Glutamatergic neuron (in vitro differentiated cells): ENCODE measurements around the gene RGL2. TPM values are rescaled to one million over a fixed set of nuclear protein-coding genes. Genes with fewer than 3 reads are reported as not detected.
"Not testable (repeated sequence)": the region's sequence is repeated elsewhere in the genome, so short reads cannot be mapped to it uniquely, and the experiment has no call there.

ENCODE experiments used
- DNase-seq: peaks from one replicate; pipeline ENCODE4 v3.0.0; 2022
- H3K27ac Mint-ChIP-seq: one replicate; pipeline ENCODE4 v1.8.0; 2020; ENCODE audit warnings: mild to moderate bottlenecking, mixed read lengths, inconsistent platforms; ENCODE audit not compliant: unreplicated experiment
- H3K27me3 Mint-ChIP-seq: one replicate; pipeline ENCODE4 v1.8.0; 2020; ENCODE audit warnings: mild to moderate bottlenecking, moderate library complexity, mixed read lengths, inconsistent platforms; ENCODE audit not compliant: unreplicated experiment
- H3K36me3 Mint-ChIP-seq: one replicate; pipeline ENCODE4 v1.8.0; 2020; ENCODE audit warnings: mild to moderate bottlenecking, mixed read lengths, inconsistent platforms; ENCODE audit not compliant: unreplicated experiment
- H3K4me1 Mint-ChIP-seq: one replicate; pipeline ENCODE4 v1.8.0; 2020; ENCODE audit warnings: mild to moderate bottlenecking, low read depth, mixed read lengths, inconsistent platforms; ENCODE audit not compliant: unreplicated experiment
- H3K4me3 Mint-ChIP-seq: one replicate; pipeline ENCODE4 v1.8.0; 2020; ENCODE audit warnings: mild to moderate bottlenecking, mixed read lengths, inconsistent platforms; ENCODE audit not compliant: unreplicated experiment
- H3K9me3 Mint-ChIP-seq: one replicate; pipeline ENCODE4 v1.8.0; 2020; ENCODE audit warnings: mild to moderate bottlenecking, moderate library complexity, mixed read lengths, inconsistent platforms; ENCODE audit not compliant: unreplicated experiment
- total RNA-seq: library from RNA; stranded (reverse); fragmentation: NEBNext Ultra II Directional; extraction: Animal tissue kit (Norgen Biotek cat#: 25700); gene quantifications from one replicate; pipeline ENCODE4 v1.2.1, GENCODE V29; 2021; ENCODE audit not compliant: unreplicated experiment
- TF ChIP-seq, protein P1 (sequence below): fragments of 200-600 bp; sonication (generic); IDR thresholded peaks from one replicate; pipeline ENCODE4 v1.5.0; 2021; ENCODE audit not compliant: partially characterized antibody, unreplicated experiment

RGL2 gene
- total RNA-seq, 1 donor from 2014 or later: 61.3 TPM

- H3K4me1 Mint-ChIP-seq: peaks cover 13% of the 10 kb centered on the region
- no peak for DNase-seq
- no peaks in the 10 kb centered on the region for H3K36me3 Mint-ChIP-seq
- H3K4me3 Mint-ChIP-seq: no peak overlapping the region
- TF ChIP-seq, protein P1, sequence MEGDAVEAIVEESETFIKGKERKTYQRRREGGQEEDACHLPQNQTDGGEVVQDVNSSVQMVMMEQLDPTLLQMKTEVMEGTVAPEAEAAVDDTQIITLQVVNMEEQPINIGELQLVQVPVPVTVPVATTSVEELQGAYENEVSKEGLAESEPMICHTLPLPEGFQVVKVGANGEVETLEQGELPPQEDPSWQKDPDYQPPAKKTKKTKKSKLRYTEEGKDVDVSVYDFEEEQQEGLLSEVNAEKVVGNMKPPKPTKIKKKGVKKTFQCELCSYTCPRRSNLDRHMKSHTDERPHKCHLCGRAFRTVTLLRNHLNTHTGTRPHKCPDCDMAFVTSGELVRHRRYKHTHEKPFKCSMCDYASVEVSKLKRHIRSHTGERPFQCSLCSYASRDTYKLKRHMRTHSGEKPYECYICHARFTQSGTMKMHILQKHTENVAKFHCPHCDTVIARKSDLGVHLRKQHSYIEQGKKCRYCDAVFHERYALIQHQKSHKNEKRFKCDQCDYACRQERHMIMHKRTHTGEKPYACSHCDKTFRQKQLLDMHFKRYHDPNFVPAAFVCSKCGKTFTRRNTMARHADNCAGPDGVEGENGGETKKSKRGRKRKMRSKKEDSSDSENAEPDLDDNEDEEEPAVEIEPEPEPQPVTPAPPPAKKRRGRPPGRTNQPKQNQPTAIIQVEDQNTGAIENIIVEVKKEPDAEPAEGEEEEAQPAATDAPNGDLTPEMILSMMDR: no peak
- H3K9me3 Mint-ChIP-seq: no peaks in the 10 kb centered on the region
- H3K27me3 Mint-ChIP-seq: peaks cover 4% of the 10 kb centered on the region
- no peak overlapping the region for H3K27ac Mint-ChIP-seq
Observed at GRCh38 chr6:33343953-33344611, 45.3 kb upstream of the RGL2 start.

DNA sequence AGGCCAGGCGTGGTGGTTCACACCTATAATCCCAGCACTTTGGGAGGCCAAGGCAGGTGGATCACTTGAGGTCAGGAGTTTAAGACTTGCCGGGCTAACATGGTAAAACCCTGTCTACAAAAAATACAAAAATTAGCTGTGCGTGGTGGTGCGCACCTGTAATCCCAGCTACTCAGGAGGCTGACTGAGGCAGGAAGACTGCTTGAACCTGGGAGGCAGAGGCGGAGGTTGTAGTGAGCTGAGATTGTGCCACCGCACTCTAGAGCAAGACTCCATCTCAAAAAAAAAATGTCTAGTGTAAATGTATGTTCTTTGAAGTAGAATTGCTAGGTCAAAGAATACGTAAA is 44.8 kb upstream of the RGL2 start:
- not testable (repeated sequence) for H3K9me3 Mint-ChIP-seq, DNase-seq, H3K4me1 Mint-ChIP-seq, H3K27ac Mint-ChIP-seq, H3K27me3 Mint-ChIP-seq, H3K36me3 Mint-ChIP-seq, H3K4me3 Mint-ChIP-seq

DNA sequence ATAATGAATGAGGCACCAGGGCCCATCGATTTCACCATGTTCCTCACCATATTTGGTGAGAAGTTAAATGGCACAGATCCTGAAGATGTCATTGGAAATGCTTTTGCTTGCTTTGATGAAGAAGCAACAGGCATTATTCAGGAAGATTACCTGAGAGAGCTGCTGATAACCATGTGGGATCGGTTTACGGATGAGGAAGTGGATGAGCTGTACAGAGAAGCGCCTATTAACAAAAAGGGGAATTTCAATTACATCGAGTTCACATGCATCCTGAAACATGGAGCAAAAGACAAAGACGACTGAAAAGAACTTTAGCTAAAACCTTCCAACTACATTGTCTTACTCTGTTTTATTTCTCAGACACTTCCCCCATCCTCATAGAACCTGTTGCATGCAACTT is 40.5 kb upstream of the RGL2 start:
- Mint-ChIP-seq H3K27me3 (no peaks in the 10 kb centered on the region), H3K36me3 (no peaks in the 10 kb centered on the region), H3K4me3 (no peak overlapping the region), H3K4me1 (no peaks in the 10 kb centered on the region), H3K27ac (no peak overlapping the region), H3K9me3 (peaks cover 1% of the 10 kb centered on the region)
- DNase-seq: no peak
- TF ChIP-seq, protein P1: no peak

DNA sequence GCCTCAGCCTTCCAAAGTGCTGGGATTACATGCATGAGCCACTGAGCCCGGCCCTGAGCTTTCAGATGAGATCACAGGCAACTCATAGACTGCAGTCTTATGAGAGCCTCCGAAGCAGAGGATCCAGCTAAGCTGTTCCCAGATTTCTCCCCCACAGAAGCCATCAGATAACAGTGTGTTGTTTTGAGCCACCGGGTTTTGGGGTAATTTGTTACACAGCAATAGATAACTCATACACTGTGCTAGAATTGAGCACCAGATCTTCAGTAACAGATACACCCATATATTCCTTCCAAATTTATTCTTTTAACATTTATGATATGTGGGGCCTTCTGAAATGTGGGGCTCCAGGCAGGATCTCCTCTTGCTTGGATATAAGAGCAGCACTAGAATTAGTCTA is 37.8 kb upstream of the RGL2 start:
- no peak for DNase-seq
- Mint-ChIP-seq H3K36me3 (no peaks in the 10 kb centered on the region), H3K27ac (no peak overlapping the region), H3K27me3 (no peaks in the 10 kb centered on the region), H3K9me3 (peaks cover 1% of the 10 kb centered on the region), H3K4me3 (no peak overlapping the region), H3K4me1 (no peaks in the 10 kb centered on the region)
- TF ChIP-seq, protein P1: no peak

GRCh38 chr6:33335916-33336315 is 37.2 kb upstream of the RGL2 start:
- no peaks in the 10 kb centered on the region for H3K27me3 Mint-ChIP-seq
- H3K9me3 Mint-ChIP-seq: peaks cover 3% of the 10 kb centered on the region
- TF ChIP-seq, protein P1: no peak
- no peaks in the 10 kb centered on the region for H3K36me3 Mint-ChIP-seq
- no peak overlapping the region for H3K27ac Mint-ChIP-seq
- H3K4me3 Mint-ChIP-seq: no peak overlapping the region
- DNase-seq: no peak
- no peaks in the 10 kb centered on the region for H3K4me1 Mint-ChIP-seq

DNA sequence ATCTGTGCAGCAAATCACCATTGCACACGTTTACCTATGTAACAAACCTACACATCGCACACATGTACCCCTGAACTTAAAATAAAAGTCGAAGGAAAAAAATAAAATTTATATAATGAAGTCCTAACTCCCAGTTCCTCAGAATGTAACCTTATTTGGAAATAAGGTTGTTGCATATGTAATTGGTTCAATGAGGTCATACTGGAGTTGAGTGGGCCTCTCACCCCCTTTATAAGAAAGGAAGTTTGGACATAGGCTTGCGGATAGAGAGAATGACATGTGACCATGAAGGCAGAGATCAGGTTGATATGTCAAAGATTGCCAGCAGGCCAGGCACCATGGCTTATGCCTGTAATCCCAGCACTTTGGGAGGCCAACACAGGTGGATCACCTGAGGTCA is 34.9 kb upstream of the RGL2 start:
- Mint-ChIP-seq H3K36me3 (no peaks in the 10 kb centered on the region), H3K27me3 (no peaks in the 10 kb centered on the region), H3K27ac (no peak overlapping the region), H3K4me1 (no peaks in the 10 kb centered on the region), H3K9me3 (peaks cover 3% of the 10 kb centered on the region), H3K4me3 (peak overlapping the region; percentile 38)
- no peak for DNase-seq
- TF ChIP-seq, protein P1: no peak
